GM23338 (cell line): ENCODE data around the gene MED13. TPM values are rescaled to one million over a fixed set of nuclear protein-coding genes. Genes with fewer than 3 reads are reported as not detected.

Experiments
- ATAC-seq: fragments of 200-7000 bp; cut with Tn5 transposase; 3 replicates; pipeline ENCODE4 v1.9.1; 2020
- DNase-seq: peaks from one replicate; pipeline ENCODE4 v3.0.0-alpha.2; 2015; ENCODE audit warnings: low spot score
- H2AFZ ChIP-seq: fragments of 200-600 bp; sonication (generic); 2 replicates; pipeline ENCODE4 v1.8.0; 2016; ENCODE audit warnings: antibody characterized with exemption, mild to moderate bottlenecking, moderate library complexity
- H3F3A ChIP-seq: fragments of 200-600 bp; sonication (generic); replicated peaks from 2 replicates; pipeline ENCODE4 v1.8.0; 2017; ENCODE audit warnings: antibody characterized with exemption, mixed run types, low read depth
- H3K27ac ChIP-seq: fragments of 200-600 bp; sonication (generic); 2 replicates; pipeline ENCODE4 v1.6.1; 2016; ENCODE audit warnings: low read depth
- H3K27me3 ChIP-seq: fragments of 200-600 bp; sonication (generic); 2 replicates; pipeline ENCODE4 v1.8.0; 2016; ENCODE audit warnings: mild to moderate bottlenecking, mixed run types, moderate library complexity; ENCODE audit not compliant: insufficient read depth
- H3K36me3 ChIP-seq: fragments of 200-600 bp; sonication (generic); 2 replicates; pipeline ENCODE4 v1.8.0; 2016; ENCODE audit warnings: mild to moderate bottlenecking; ENCODE audit not compliant: insufficient read depth
- H3K4me1 ChIP-seq: fragments of 200-600 bp; sonication (generic); 2 replicates; pipeline ENCODE4 v1.8.0; 2016; ENCODE audit warnings: mild to moderate bottlenecking, moderate library complexity; ENCODE audit not compliant: insufficient read depth
- H3K4me2 ChIP-seq: fragments of 200-600 bp; sonication (generic); 2 replicates; pipeline ENCODE4 v1.7.1; 2017; ENCODE audit warnings: mixed run types
- H3K4me3 ChIP-seq: fragments of 200-600 bp; sonication (generic); 2 replicates; pipeline ENCODE4 v1.6.1; 2016; ENCODE audit warnings: mixed run types
- H3K79me2 ChIP-seq: fragments of 200-600 bp; sonication (generic); replicated peaks from 2 replicates; pipeline ENCODE4 v1.8.0; 2017; ENCODE audit warnings: mild to moderate bottlenecking; ENCODE audit not compliant: insufficient read depth
- H3K9me2 ChIP-seq: fragments of 200-600 bp; sonication (generic); 2 replicates; pipeline ENCODE4 v1.8.0; 2017; ENCODE audit not compliant: insufficient read depth
- H4K20me1 ChIP-seq: fragments of 200-600 bp; sonication (generic); replicated peaks from 2 replicates; pipeline ENCODE4 v1.8.0; 2017; ENCODE audit warnings: mild to moderate bottlenecking; ENCODE audit not compliant: insufficient read depth
- H3K27ac Mint-ChIP-seq: 2 replicates; pipeline ENCODE4 v1.8.0; 2020; ENCODE audit warnings: inconsistent platforms, mild to moderate bottlenecking, moderate library complexity, mixed read lengths
- H3K27me3 Mint-ChIP-seq: 3 replicates; pipeline ENCODE4 v1.8.0; 2022; ENCODE audit warnings: low read depth, mild to moderate bottlenecking, moderate library complexity, mixed read lengths, inconsistent platforms; ENCODE audit not compliant: insufficient read depth, poor library complexity
- H3K36me3 Mint-ChIP-seq: 3 replicates; pipeline ENCODE4 v1.8.0; 2021; ENCODE audit warnings: low read depth, mild to moderate bottlenecking, inconsistent platforms, moderate library complexity, mixed read lengths
- H3K4me1 Mint-ChIP-seq: 3 replicates; pipeline ENCODE4 v1.8.0; 2020; ENCODE audit warnings: mild to moderate bottlenecking, inconsistent platforms, mixed read lengths
- H3K4me3 Mint-ChIP-seq: 3 replicates; pipeline ENCODE4 v1.8.0; 2021; ENCODE audit warnings: moderate library complexity, mild to moderate bottlenecking, inconsistent platforms, mixed read lengths
- H3K9me3 Mint-ChIP-seq: 3 replicates; pipeline ENCODE4 v1.8.0; 2020; ENCODE audit warnings: moderate library complexity, mild to moderate bottlenecking, inconsistent platforms, mixed read lengths
- EZH2 ChIP-seq: fragments of 200-600 bp; sonication (generic); IDR thresholded peaks from one replicate; pipeline ENCODE4 v1.8.0; 2017; ENCODE audit warnings: antibody characterized with exemption, mild to moderate bottlenecking, low read depth; ENCODE audit not compliant: unreplicated experiment
- EZH2phosphoT487 ChIP-seq: fragments of 200-600 bp; sonication (generic); IDR thresholded peaks from one replicate; pipeline ENCODE4 v1.8.1; 2018; ENCODE audit warnings: antibody characterized with exemption; ENCODE audit not compliant: unreplicated experiment
- JUNB ChIP-seq: IDR thresholded peaks from one replicate; pipeline ENCODE4 v1.6.1; 2016; ENCODE audit warnings: antibody characterized with exemption; ENCODE audit not compliant: unreplicated experiment
- NANOG ChIP-seq: IDR thresholded peaks from 2 replicates; pipeline ENCODE4 v1.6.1; 2016; ENCODE audit warnings: antibody characterized with exemption, borderline replicate concordance
- REST ChIP-seq: IDR thresholded peaks from one replicate; pipeline ENCODE4 v1.6.1; 2018; ENCODE audit warnings: antibody characterized with exemption; ENCODE audit not compliant: unreplicated experiment
- STAT1 ChIP-seq: IDR thresholded peaks from one replicate; pipeline ENCODE4 v1.6.1; 2016; ENCODE audit warnings: antibody characterized with exemption; ENCODE audit not compliant: unreplicated experiment
- ZNF114 ChIP-seq: fragments of 250-450 bp; sonication (Bioruptor Pico); IDR thresholded peaks from 2 replicates; pipeline ENCODE4 v1.5.0; 2020; ENCODE audit warnings: mild to moderate bottlenecking, moderate library complexity
- ZNF331 ChIP-seq: fragments of 250-450 bp; sonication (Bioruptor Pico); IDR thresholded peaks from 2 replicates; pipeline ENCODE4 v1.5.0; 2020; ENCODE audit warnings: low read depth, mild to moderate bottlenecking, moderate library complexity
- polyA plus RNA-seq: library from polyadenylated mRNA; unstranded; fragments of >200 nt; fragmentation: Nextera tagmentation; extraction: Ambion mirVana; gene quantifications from 2 replicates; pipeline ENCODE4 v1.2.1, GENCODE V29; 2016
- total RNA-seq: library from RNA; depleted of rRNA; stranded (reverse); fragments of >200 nt; shearing (Covaris generic); gene quantifications from 2 replicates; pipeline ENCODE4 v1.2.3, GENCODE V29; 2014
- TF ChIP-seq, protein P1 (sequence below), 2 experiments: fragments of 200-600 bp in 1 of 2; sonication (generic) in 1 of 2; conservative IDR thresholded peaks; 2 replicates each; pipeline versions ENCODE4 v1.5.1 to v1.6.1; 2016 to 2017; ENCODE audit warnings: antibody characterized with exemption in 2 of 2, low read depth in 2 of 2, mild to moderate bottlenecking in 2 of 2, moderate library complexity in 1 of 2

Gene MED13
- total and polyA plus RNA-seq, 2 experiments from 2014 or later: 13.0 to 45.8 TPM

- Histone ChIP-seq H3K79me2 (no peaks in the 10 kb centered on the region), H2AFZ (no peak overlapping the region), H3K27ac (no peak overlapping the region), H3K27me3 (no peaks in the 10 kb centered on the region), H3K4me1 (no peaks in the 10 kb centered on the region), H3F3A (no peaks in the 10 kb centered on the region), H3K4me3 (no peak overlapping the region), H4K20me1 (no peaks in the 10 kb centered on the region), H3K9me2 (0 out of 2 replicates have a peak, but pooled peaks cover 7% of the 10 kb centered on the region), H3K4me2 (no peak overlapping the region), H3K36me3 (no peaks in the 10 kb centered on the region)
- TF ChIP-seq EZH2 (no peak), EZH2phosphoT487 (no peak), JUNB (no peak)
- TF ChIP-seq, protein P1, sequence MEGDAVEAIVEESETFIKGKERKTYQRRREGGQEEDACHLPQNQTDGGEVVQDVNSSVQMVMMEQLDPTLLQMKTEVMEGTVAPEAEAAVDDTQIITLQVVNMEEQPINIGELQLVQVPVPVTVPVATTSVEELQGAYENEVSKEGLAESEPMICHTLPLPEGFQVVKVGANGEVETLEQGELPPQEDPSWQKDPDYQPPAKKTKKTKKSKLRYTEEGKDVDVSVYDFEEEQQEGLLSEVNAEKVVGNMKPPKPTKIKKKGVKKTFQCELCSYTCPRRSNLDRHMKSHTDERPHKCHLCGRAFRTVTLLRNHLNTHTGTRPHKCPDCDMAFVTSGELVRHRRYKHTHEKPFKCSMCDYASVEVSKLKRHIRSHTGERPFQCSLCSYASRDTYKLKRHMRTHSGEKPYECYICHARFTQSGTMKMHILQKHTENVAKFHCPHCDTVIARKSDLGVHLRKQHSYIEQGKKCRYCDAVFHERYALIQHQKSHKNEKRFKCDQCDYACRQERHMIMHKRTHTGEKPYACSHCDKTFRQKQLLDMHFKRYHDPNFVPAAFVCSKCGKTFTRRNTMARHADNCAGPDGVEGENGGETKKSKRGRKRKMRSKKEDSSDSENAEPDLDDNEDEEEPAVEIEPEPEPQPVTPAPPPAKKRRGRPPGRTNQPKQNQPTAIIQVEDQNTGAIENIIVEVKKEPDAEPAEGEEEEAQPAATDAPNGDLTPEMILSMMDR (conservative IDR thresholded peaks at IDR 0.05; ENCODE audit: low read depth in 2 of 2): no peak
- H3K36me3 Mint-ChIP-seq: no peaks in the 10 kb centered on the region
- H3K9me3 Mint-ChIP-seq: 0 out of 3 replicates have a peak, but pooled peaks cover 2% of the 10 kb centered on the region
- ATAC-seq: no peak
- H3K27ac Mint-ChIP-seq: no peak overlapping the region
- no peak overlapping the region for H3K4me3 Mint-ChIP-seq
- H3K27me3 Mint-ChIP-seq: peaks cover 4% of the 10 kb centered on the region
- DNase-seq: no peak
- H3K4me1 Mint-ChIP-seq: no peaks in the 10 kb centered on the region; the same call in 2 of the 3 replicates
Observed at GRCh38 chr17:62083651-62084050, 18.6 kb upstream of the MED13 start.

DNA sequence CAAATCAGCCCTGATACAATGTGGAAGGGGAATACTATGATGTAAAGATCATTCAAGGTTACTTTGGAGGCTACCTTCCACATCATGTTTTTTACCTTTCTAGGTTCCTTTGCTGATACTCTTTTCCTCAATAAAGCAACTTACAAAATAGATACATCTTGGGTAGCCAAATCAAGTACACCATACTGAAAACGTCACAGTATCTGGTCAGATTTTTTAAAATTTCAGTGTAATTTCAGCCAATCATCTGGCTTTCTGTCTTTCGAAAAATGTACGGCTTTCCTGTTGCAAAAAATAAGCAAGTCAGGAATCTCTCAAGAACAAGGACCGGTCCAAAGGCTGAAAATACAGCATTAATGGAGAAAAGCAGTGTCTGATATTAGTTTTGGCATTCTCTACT lies 15.6 kb upstream of the MED13 start:
- H3K36me3 Mint-ChIP-seq: 0 out of 3 replicates have a peak, but pooled peaks cover 3% of the 10 kb centered on the region
- H3K4me2 ChIP-seq: no peak overlapping the region
- no peaks in the 10 kb centered on the region for H3K79me2 ChIP-seq
- no peaks in the 10 kb centered on the region for H3K36me3 ChIP-seq
- peak overlapping the region; percentile 83 for H2AFZ ChIP-seq
- H3K27ac Mint-ChIP-seq: no peak overlapping the region
- no peak for ATAC-seq
- no peak overlapping the region for H3K4me3 ChIP-seq
- H3F3A ChIP-seq: no peaks in the 10 kb centered on the region
- peaks cover 8% of the 10 kb centered on the region; the same call in 1 of the 3 replicates for H3K9me3 Mint-ChIP-seq
- no peak for DNase-seq
- no peaks in the 10 kb centered on the region for H3K27me3 ChIP-seq
- H3K9me2 ChIP-seq: 0 out of 2 replicates have a peak, but pooled peaks cover 4% of the 10 kb centered on the region
- no peak overlapping the region for H3K27ac ChIP-seq
- H3K27me3 Mint-ChIP-seq: peaks cover 4% of the 10 kb centered on the region
- no peak overlapping the region for H3K4me3 Mint-ChIP-seq
- H4K20me1 ChIP-seq: no peaks in the 10 kb centered on the region
- H3K4me1 ChIP-seq: no peaks in the 10 kb centered on the region
- H3K4me1 Mint-ChIP-seq: no peaks in the 10 kb centered on the region; the same call in 2 of the 3 replicates
- TF ChIP-seq STAT1: no peak
- TF ChIP-seq, protein P1 (conservative IDR thresholded peaks at IDR 0.05; ENCODE audit: low read depth in 2 of 2): no peak
- TF ChIP-seq REST: no peak
- no peak for TF ChIP-seq ZNF114 (CRISPR knock-in tag)
- no peak for TF ChIP-seq ZNF331 (CRISPR knock-in tag)
- TF ChIP-seq EZH2: no peak
- TF ChIP-seq NANOG: no peak
- TF ChIP-seq EZH2phosphoT487: no peak
